ENCODE results near the gene CRHBP.

CRHBP gene

DNA sequence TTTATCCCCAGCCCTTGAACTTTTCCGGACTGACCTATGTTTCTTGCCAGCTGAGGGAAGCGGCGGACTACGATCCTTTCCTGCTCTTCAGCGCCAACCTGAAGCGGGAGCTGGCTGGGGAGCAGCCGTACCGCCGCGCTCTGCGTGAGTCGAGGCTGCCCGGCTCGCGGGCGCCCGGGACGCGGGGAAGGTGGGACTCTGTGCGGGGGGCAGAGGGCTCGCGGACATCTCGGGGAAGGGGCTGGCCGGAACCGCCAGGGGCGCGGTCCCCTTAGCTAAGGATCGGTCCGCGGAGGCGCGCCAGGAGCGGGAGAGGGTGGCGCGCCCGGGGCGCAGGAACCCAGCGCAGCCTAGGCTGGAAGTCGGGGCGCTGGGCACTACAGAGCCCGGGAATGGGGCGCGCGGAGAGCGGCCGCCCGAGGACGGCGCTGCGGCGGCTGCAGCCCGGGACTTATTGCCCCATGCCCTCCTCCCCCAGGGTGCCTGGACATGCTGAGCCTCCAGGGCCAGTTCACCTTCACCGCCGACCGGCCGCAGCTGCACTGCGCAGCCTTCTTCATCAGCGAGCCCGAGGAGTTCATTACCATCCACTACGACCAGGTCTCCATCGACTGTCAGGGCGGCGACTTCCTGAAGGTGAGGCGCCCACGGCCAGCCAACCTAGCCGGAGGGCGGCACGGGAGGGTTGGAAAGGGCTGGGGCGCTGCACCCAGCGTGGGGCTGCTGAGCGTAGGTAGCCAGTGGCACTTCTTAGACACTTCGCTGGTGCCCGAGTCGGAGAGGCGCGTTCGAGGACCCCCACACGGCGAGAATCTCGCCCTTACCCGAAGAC is 922 bp downstream of the CRHBP start:
- TF ChIP-seq, protein P1, sequence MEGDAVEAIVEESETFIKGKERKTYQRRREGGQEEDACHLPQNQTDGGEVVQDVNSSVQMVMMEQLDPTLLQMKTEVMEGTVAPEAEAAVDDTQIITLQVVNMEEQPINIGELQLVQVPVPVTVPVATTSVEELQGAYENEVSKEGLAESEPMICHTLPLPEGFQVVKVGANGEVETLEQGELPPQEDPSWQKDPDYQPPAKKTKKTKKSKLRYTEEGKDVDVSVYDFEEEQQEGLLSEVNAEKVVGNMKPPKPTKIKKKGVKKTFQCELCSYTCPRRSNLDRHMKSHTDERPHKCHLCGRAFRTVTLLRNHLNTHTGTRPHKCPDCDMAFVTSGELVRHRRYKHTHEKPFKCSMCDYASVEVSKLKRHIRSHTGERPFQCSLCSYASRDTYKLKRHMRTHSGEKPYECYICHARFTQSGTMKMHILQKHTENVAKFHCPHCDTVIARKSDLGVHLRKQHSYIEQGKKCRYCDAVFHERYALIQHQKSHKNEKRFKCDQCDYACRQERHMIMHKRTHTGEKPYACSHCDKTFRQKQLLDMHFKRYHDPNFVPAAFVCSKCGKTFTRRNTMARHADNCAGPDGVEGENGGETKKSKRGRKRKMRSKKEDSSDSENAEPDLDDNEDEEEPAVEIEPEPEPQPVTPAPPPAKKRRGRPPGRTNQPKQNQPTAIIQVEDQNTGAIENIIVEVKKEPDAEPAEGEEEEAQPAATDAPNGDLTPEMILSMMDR (IDR thresholded peaks at IDR 0.05), result no peak

DNA sequence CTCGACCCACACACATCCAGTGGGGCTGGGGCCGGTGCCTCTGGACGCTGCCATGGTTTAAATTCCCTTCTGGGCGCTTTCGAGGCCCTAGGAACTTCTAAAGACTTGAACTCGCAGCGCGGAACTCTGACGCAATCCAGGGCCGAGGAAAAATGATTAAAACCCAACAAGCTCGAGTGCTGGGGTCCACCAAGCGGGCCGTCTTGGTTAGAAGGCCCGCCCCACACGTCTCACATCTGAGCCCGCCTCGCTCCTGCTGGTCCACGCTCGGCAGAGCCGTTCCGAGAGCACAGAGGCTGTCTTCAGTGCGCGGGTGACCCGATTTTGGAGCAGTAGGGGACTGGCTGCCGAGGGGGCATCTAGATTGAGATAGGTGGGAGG is 1.5 kb downstream of the CRHBP start:
- TF ChIP-seq, protein P1 (IDR thresholded peaks at IDR 0.05), result no peak

DNA sequence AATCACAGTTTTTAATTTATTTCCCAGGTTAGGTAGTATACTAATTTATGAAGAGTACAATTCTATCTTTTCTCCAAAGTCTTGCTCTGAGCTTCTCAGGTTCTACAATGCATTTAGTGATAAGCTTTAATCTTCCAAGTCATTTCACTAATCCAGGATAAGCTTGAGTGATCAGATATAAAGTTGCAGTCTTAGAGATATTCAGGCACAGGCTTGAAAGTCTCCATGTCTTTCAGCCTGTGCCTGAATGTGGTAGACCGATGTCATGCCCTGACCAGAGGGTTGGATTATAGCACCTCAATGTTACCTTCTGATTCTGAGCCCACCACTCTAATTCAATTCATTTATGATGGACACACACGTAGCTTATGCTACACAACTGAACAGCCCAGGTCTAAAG is 3.2 kb downstream of the CRHBP start:
- TF ChIP-seq, protein P1 (IDR thresholded peaks at IDR 0.05), result no peak

DNA sequence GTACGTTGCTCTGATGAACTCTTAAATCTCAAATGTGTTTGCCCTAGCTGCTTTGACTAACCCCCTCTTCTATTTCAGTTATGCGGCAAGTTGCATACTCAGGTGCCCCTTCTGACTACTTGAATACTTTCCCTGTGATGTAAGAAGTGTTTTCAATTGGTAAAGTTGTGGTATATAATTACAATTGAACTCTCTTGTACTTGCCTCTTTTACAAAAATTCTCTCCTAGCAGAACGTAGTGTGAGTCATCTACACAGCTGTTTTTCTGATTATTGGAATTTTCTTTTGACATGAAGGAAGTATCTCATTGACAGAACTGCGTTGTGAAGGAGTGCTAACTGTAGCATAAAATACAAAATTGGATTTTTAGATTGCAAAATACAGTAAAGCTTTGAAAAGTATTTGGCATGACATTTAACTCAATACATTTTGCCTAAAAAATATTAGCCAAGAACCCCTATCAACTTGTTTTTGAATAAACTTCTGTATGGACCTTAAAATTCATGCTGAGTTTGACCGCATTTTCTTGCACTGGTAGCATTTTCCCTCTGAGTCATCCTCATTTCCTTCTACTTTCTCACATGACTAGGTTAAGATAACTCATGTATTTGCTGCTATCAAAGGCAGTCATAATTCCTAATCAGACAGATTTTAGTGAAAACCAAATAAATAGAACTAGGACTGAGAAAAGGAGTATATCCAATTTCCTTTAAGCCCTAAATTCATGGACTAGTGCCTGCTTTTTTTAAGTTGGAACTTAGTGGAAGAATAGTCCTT is 6.3 kb downstream of the CRHBP start:
- TF ChIP-seq, protein P1 (IDR thresholded peaks at IDR 0.05), result no peak

DNA sequence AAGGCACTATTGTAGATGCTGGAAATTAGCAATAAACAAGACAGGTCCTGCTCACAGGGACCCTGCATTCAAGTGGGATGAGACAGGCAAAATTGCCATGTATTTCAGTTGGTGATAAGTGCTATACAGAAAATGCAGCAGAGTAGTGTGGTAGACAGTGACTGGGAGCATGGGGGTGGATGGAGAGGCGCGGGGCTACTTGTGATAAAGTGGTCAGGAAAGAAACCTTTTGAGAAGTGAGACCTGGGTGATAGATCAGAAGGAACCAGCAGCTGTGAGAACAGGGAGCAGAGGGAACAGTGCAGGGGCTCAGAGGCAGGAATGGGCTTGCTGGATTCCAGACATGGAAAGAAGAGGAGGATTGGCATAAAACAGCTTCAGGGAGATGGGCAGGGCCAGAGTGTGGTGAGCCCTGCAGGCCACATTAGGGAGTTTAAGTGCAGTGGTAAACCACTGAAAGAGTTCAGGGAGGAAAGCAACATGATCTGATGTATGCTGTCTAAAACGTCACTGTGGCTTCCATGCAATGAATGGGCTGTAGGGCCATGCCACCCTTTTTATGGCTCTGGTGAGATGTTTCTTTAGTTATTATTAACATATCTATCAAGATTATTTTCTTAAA is 7.3 kb downstream of the CRHBP start:
- TF ChIP-seq, protein P1 (IDR thresholded peaks at IDR 0.05), result no peak

DNA sequence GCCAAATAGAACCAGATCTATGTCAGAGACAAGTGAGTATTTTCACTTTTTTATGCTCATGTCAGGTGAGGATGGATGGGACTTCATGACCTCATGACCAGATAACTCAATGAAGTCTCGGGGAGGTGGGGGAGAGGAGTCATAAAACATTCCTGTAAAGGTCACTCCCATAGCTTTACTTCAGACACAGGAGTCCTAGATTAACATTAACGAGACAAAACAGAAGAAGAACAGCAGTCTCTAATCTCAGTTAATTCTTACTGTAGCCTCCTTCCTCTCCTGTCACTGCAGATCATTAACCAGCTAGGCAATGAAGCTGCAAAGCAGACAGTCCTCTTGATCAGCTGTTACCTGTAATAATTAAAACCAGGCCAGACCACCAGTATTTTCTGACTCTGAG is 11.2 kb downstream of the CRHBP start:
- TF ChIP-seq, protein P1 (IDR thresholded peaks at IDR 0.05), result no peak

DNA sequence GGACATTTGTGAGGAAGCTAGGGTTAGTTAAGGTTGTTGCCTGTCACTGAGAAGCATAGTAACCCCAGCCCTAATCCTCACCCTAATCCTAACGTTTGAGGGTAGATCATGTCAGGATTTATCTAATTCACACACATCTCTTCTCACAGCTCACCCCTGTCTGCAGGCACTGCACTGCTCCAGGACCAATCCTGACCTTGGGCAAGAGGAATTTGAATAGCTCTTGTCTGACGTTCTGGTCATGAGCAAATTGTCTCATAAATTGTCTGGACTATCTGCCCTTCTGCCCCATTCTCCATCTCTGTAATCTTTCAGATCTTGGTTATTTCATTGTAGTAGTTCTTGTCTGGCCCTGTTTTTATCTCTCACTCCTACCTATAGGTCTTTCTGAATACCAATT is 18.7 kb downstream of the CRHBP start:
- TF ChIP-seq, protein P1 (IDR thresholded peaks at IDR 0.05), result no peak
